GM19452 (cell line): ENCODE data around the gene CA12.
"Not testable (repeated sequence)": the region's sequence is repeated elsewhere in the genome, so short reads cannot be mapped to it uniquely, and the experiment has no call there.

Experiments used
- ATAC-seq: cut with Tn5 transposase; IDR thresholded peaks from one replicate; pipeline ENCODE4 v1.9.1; 2021; ENCODE audit not compliant: unreplicated experiment

The CA12 gene

DNA sequence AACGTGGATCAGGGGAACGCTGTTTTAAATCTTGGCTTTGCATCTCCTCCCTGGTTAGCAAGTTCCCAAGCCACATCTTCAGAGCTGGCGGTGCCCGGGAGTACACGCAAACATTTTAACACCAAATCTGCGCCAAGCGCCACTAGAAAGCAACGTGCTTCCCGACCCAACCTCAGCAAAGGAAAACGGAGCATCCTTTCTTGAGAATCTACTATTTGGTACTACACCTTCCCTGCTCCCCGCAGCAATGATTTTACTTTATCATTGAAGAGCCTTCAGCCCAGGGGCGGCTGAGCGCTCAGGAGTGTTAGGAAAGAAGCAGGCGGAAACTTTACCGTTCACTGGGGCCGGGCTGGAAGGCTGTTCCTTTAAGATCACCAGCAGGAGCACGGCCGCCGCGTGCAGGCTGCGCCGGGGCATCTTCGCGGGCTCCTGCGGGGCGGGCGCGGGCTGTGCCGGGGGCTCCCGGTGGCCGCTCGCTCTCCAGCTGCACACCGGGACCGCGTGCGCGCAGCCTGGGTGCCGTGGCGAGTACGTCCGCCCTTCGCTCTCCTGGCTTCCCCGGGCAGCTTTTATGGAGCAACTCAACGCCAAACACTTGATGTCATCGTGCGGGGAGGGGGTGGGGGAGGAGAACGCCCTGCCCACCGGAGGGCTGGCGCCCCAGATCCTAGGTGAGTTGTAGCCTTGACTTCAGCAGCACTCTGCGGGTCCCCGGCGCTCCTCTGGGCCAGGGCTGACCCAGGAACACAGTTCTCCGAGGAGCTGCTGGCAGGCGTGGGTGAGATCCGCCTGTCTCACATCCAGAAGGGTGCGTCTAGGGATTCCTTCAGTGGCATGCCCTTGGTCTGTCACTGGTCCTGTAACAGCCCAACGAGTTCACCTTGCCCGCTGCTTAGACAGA lies at the start of gene CA12:
CA12 (minus strand) TSS at position 546 of the 904 bp plus-strand sequence; CDS start at position 420, 126 bp downstream.
- no peak for ATAC-seq

DNA sequence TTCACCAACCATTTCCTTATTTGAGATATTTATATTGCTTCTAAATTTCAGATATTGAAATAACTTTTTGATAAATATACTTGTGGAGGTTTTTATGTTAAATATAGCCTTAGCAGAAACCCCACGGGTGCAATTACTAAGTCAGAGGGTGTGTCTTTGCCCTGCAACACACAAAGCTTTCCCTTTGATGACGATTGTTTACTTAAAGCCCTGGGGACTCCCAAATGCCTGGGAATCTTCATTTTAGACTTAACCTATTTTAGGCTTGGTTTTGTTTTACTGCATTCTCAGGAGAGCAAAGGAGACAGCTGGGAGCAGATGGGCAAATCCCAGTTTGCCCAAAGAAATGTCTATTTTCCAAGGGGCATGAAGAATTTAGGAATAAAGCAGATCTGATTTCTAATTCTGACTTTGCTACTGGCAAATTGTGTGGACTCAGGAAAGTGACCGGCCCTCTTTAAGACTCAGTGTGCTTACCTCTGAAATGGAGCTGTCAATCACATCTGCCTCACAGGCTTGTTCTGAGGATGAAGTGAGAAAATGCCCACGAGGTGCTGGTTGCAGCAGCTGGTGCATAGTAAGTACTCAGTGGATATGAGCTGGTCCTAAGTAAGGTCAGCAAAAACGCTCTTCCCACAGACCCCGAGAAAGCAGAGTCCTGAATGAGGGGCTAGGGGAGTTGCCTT lies 49.3 kb upstream of the CA12 start:
- no peak for ATAC-seq

DNA sequence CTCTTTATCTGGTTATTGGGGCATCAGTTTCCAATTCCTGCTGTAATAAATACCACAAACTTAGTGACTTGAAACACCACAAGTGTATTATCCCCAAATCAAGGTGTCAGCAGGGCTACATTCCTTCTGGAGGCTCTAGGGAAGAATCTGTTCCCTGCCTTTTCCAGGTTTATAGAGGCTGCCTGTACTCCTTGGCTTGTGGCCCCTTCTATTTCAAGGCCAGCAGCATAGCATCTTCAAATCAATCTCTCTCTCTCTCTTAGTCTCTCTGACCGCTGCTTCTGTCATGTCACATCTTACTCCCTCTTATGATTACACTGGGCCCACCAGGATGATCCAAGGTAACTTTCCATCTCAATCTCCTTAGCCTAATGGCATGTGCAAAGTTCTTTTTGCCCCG lies 44.9 kb upstream of the CA12 start:
- no peak for ATAC-seq

DNA sequence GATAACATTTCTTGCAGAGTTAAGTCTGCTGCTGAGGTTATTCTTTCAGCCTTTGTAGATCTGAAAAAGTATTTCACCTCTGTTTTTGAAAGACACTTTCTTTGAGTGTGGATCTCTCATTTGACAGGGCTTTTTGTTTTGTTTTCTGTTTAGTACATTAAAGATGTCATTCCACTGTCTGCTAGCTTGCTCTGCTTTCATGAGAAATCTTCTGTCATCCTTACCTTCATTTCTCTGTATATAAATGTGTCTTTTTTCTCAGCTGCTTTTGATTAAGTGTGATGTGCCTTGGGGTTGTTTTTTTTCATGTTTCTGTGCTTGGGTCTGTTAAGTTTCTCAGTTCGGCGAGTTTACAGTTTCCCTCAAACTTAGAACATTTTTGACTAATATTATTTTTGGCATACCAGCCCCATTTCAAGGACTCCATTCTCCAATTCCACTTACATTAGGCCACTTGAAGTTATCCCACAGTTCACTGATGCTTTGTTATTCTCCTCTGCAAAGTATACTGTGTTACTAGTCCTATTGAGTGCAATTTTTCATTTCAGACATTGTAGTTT lies 43.9 kb upstream of the CA12 start:
- no peak for ATAC-seq

DNA sequence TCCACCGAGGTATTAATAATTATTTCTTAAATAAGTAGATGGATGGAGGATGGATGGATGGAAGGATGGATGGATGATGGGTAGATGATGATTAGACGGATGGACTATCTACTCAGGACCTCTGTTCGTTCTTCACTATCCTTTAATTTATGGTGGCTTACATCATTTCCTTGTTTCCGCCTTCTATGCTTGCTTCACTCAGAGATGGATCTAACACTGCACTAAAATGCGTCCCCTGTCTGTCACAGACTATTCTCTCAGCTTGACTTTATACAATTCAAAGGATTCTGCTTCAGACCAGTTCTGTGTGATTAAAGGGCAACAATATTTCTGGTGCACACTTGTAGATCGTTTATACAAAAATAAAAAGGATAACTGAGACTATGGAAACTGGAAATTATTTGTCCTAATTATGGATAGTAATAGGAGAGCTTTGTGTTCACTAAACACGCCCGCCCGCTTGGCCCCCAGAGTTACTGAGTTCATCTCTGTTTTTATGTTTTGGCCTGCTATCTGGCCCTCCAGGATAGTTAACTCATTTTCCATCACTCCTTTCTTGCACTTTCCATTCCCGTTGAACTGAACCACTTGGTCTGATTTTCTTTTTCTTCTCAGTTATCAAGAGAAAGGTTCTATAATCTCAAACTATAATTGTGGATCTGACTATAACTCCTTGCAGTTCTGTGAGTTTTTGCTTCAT lies 41.4 kb upstream of the CA12 start:
- ATAC-seq = no peak

DNA sequence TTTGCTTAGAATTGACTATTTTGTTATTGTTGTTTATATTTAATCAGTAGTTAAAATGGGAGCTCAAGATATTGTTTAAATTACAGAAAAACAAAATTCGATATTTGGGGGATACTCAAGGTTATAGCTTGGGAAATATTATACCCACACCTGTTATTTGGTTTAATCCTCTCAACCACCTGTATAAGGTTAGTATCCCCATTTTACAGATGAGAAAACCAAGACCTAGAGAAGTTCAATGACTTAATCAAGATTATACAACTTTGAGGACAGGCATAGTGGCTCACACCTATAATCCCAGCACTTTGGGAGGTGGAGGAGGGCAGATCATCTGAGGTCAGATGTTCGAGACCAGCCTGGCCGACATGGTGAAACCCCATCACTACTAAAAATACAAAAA lies 39.8 kb upstream of the CA12 start:
- no peak for ATAC-seq

DNA sequence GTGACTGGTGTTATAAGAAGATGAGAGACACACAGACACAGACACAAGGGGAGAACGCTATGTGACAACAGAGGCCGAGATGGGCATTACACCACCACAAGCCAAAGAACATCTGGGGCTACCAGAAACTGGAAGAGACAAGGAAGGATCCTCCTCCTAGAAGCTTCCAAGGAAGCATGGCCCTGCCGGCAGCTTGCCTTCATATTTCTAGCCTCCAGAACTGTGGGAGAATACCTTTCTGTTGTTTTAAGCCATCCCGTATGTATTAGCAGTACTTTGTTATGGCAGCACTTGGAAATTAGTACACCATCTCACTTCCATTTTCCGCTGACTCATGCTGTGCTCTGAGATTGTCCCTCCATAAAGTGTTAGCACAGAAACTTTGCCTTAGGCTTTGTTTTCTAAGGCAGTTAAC lies 38.7 kb upstream of the CA12 start:
- no peak for ATAC-seq

DNA sequence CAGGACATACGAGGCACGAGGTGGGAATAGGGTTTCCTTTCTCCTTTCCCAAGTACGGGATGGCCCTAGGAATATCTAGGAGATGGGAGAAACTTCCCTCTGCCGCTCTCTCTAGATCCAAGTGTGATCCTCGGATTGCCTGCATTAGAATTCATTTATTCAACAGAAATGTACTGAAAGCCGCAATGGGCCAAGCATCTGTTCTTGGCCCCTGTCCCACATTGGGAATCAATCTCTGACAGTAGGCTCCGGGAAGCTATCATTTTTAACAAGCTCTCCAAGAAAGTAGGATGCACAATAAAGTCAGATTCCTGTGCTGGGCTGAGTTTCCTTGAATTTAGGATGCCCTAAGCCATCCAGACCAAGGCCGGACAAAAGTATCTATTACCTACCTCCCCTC lies 37.2 kb upstream of the CA12 start:
- no peak for ATAC-seq

DNA sequence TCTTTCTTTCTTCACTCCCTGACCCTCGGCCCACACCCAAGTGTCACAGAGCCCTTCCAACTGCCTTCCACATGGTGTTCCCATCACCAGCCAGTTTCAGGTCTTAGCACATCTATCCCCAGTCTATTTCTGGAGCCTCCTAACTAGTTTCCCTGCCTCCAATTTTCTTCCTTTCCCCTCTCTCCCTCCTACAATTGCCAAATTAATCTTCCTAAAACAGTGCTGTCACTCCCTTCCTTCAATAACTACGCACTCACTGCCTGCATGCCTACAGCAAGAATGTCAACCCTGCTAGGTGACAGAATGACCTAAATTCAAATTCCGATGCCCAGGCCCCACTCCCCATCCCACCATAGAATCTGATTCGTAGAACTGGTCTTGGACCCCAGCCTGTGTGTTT lies 36.1 kb upstream of the CA12 start:
- ATAC-seq = no peak

DNA sequence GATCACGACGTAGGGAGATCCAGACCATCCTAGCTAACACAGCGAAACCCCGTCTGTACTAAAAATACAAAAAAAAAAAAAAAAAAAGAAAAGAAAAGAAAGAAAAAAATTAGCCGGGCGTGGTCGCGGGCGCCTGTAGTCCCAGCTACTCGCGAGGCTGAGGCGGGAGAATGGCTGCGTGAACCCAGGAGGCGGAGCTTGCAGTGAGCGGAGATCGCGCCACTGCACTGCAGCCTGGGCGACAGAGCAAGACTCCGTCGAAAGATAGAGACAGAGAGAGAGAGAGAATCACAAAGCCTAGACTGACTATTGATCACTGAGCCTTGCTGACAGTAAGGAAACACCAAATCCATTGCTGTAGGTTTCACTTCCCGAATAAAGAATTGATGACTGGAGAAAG lies 35.6 kb upstream of the CA12 start:
- ATAC-seq = not testable (repeated sequence)

DNA sequence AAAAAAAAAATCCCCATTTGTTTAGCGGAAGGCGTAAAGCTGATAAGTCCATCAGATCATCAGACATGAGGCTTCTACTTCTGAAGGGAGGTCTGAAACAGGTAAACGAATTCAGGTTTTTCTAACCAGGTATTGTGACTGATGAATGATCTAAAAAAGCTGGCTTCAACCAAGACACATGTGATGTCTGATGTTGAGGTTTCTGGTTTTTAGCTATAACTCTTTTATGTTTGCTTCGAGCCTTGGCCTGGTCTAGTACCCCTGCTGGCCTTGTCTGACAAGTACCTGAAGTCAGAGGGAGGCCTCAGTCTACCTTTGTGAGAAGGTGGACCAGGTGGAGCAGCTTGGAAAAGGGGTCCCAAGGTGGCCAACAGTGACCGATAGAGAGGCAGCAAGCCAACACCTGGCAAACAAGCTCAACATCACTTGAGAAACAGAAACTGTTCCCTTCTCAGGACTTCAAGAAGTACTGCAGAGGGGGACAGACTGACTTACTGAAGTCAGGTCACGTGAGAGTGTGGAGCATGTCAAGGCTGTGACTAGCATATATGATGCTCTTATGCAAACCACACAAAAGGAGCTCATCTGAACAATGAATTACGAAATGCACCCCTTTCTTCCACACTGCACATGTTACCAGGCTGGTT lies 33.0 kb upstream of the CA12 start:
- ATAC-seq = no peak

DNA sequence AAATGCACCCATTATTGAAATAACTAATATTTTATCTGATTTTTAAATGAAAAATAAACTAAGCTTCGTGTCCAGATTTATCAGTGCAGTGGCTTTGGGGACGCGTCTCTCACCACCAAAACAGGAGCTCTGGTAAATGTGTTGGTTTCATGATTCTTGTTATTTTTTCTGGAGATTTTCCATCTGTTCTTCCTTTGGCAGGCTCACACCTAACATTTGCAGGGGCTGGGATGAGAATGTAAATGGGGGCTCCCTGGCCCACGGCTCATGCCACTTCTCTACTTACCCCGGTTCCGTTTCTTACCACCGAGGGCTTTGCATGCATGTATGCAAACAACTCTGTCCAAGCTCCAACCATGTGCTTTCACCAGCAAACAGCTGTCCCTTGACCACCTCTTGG lies 30.9 kb upstream of the CA12 start:
- ATAC-seq = no peak

DNA sequence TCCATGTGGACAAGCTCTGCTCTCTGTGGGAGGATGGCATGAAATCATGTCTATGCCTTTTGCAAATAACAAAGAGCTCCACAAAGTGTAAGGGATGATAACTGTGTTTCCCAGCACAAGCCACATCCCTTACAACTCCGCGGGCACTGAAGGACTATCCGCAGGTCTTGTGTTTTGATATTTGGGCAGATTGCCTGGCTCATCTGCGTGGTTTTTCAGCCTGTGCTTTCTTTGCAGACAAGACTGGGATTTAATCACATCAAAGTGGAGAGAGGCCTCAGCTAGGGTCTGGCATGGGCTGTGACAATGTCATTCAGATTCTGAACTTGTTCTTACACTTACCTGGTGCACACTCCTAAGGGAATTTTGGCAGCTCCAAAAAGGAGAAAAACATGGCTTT lies 30.2 kb upstream of the CA12 start:
- ATAC-seq = no peak

DNA sequence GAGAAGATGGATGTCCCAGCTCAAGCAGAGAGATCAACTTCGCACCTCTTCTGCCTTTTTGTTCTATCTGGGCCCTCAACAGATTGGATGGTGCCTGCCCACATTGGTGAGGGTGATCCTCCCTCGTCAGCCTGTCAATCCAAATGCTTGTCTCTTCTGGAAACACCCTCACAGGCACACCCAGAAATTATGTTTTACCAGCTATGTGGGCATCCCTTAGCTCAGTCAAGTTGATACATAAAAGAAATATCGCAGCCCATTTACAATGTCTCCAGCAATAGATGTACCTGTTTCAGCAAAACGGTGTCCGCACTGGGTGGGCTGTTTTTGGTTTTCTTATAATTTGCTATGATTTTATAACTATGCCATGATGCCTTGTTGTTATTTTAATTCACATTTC lies 27.5 kb upstream of the CA12 start:
- ATAC-seq = no peak

DNA sequence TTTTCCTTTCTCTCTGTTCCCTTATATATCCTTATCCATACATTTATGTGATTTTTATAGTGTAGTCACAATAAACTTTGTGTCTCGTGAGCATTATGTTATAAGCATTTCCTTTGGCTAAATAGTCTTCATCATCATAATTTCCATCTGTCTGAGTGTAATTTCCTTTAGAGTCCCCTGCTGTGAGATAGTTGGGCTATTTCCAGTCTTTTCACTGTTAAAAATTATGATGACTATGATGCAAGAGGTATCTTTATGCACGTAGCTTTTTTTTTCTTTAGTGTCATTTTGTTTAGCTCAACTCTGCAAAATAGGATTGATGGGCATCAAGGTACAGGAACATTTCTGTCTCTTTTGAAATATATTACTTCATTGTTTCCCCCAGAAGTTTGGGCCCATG lies 26.9 kb upstream of the CA12 start:
- ATAC-seq = no peak

DNA sequence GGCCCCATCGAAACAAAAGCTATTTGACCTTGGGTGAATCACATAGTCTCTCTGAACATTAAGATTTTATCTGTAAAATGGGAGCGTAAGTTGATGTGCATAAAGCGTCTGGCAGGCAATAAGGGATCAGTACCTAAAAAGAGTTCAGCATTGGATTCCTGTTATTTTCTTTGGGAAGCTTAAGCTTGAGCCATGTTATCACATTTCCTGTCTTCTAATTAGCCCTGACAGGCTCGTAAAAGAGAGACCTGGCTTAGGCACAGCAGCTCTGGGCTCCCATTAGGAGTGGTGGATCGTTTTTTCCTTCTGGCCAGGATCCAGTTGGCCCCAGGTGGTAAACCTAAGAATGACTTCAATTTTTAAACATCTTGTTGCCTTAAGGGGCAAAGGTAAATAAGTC lies 26.0 kb upstream of the CA12 start:
- no peak for ATAC-seq

DNA sequence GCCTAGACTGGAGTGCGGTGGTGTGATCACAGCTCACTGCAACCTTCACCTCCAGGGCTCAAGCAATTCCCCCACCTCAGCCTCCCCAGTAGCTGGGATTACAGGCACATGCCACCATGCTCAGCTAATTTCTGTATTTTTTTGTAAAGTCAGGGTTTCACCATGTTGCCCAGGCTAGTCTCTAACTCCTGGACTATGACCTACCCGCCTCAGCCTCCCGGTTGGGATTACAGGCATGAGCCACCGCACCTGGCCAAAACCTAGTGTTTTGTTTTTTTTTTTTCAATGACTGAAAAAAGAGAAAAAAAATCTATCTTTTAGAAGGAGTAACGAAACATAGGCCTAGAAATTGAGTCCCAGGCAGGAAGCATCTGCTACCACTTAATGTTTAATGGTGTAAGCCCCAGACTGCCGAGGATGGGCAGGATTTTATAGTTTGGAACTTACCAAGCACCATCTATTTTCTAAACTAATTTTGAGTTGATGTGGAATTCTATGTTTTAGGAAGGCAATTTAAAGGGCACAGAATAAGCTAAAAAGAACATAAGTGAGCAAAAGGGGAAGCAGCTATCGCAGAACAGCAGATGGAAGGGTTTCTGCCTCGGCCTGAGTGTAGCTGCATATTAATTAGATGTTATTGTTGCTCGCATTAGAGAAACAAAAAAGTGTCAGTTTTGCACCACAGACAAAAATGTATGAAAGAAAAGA lies 24.2 kb upstream of the CA12 start:
- ATAC-seq = no peak

DNA sequence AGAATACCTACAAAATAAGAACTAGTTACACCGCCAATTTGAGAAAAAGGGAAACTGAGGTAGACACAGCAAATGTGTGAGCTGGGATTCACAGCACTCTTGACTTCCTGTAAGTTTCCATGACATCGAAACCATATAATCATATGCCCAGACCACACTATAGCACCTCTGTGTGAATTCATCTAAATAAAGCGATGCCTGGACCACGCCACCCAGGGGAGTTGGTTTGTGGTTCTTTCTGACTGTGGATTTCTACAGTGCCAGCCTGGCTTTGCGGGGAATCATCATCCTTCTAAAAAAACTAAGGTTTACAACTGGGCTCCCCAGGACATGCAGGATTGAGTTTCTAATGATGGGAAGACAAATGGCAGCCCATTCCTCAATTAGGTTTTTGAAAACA lies 23.5 kb upstream of the CA12 start:
- no peak for ATAC-seq

DNA sequence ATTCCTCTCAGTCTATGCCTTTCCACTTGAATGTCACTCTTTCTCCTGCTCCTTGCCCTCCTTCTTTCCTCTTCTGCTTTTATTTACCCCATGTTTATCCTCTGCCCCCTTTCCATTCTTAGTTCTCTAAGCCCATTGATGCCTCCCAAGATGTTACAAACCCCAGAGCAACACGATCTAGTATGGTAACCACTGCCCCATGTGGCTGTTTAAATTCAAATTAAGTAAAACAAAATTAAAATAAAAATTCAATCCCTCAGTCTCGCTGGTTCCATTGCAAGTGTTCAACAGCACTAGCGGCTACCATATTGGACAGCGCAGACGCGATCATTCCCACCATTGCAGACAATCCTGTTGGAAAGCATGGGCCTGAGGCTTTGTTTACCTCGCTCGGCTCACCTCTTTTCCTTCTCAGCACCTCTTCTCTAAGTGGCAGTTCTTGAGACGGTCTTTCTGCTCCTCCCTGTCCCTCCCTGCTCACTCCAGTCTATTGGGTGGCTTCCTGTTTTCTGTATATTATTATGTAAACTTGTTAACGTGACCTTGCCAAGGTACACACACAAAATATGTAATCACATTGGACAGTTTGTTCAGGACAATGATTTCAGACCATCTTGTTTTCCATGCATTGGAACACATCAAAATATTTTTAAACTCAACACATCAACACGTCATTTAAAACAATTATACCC lies 21.8 kb upstream of the CA12 start:
- ATAC-seq = no peak
